ENCODE data around the gene SH3GLB2.
"Not testable (repeated sequence)": the region's sequence is repeated elsewhere in the genome, so short reads cannot be mapped to it uniquely, and the experiment has no call there.

Gene SH3GLB2

GRCh38 chr9:129053020-129053419, 24.9 kb upstream of the SH3GLB2 start:
- no peak for DNase-seq

DNA sequence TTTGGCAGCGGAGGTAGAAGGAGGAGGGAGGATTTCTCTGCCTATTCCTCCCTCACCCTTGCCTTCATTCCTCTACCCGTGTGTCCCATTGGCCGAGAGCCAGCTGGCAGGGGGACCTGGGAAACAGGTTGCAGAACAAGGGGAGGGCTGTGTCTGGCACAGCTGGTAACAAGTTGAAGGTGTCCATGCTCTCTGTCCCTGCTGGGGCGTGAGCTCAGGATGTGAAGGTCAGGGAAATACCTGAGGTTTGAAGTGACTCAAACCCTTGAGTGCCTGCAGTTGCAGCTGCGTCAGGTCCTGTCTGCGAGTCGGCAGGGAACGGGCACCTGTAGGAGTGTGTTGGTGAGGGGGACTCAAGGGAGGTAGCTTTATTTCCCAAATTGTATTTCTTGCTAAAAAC, 24.5 kb upstream of the SH3GLB2 start:
- peak; percentile 83 for DNase-seq

DNA sequence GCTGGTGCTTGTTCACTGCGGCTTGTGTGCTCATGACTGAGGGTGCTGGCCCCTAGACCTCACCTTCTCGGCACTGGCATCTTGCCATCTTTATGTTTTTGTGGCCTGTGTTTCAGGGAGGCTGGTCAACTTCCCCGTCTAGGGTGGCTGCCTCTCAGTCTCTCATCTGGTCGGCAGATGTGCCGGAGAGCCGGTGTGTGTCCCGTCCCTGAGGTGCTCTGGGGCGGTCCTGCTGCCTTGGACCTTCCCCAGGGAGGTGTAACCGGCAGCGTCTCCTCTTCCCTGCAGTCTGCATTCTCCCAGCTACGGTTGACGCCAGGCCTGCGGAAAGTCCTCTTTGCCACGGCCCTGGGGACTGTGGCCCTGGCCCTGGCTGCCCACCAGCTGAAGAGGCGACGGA, 13.9 kb upstream of the SH3GLB2 start:
- no peak for DNase-seq

GRCh38 chr9:129040113-129040643, 12.0 kb upstream of the SH3GLB2 start:
- DNase-seq: no peak

DNA sequence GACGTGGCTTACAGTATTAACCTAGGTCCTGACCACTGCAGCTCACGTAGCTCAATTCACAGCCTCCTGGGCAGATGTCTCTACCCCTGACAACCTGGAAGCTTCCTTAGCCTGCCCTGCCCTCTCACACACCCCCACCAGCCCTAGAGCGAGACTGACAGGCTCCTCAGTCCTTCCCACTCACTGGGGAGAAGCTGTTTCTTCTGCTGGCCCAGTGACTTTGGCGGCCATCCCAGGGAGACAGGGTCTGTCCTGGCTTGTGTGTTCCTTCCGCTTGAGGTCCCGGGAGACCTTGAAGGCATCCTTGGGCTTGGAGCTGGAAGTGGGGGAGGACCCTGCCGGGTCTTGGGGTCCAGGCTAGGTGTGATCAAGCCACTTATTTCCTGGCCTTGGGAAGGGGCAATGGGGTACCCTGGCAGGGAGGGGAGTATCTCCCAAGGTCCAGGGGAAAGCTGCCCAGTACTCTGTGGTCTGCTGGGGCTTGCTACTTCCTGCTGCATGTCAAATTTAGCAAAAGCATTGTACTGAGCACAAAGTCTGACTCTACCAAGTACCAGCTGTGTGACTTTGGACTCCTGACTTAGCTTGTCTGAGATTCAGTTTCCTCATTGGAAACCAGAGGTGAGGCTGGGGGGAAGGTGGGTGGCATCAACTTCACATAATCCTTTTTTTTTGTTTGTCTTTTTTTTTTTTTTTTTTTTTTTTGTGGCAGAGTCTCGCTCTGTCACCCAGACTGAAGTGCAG, 10.2 kb upstream of the SH3GLB2 start:
- DNase-seq: no peak

DNA sequence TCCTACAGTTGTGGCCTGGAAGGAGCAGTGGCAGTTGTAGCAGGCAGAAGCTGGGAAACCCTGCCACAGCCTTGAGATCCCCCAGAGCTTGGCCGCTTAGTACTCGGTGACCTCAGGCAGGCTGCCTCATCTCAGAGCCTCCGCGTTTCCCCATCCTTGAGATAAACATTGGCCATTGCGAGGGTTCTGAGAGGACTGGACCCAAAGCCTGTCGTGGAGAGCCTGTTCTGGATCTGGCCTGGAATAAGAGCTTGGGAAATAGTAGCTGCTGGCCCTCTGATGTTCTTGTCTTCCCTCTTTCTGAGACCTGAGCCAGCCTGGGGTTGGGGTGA, 9.6 kb upstream of the SH3GLB2 start:
- no peak for DNase-seq

DNA sequence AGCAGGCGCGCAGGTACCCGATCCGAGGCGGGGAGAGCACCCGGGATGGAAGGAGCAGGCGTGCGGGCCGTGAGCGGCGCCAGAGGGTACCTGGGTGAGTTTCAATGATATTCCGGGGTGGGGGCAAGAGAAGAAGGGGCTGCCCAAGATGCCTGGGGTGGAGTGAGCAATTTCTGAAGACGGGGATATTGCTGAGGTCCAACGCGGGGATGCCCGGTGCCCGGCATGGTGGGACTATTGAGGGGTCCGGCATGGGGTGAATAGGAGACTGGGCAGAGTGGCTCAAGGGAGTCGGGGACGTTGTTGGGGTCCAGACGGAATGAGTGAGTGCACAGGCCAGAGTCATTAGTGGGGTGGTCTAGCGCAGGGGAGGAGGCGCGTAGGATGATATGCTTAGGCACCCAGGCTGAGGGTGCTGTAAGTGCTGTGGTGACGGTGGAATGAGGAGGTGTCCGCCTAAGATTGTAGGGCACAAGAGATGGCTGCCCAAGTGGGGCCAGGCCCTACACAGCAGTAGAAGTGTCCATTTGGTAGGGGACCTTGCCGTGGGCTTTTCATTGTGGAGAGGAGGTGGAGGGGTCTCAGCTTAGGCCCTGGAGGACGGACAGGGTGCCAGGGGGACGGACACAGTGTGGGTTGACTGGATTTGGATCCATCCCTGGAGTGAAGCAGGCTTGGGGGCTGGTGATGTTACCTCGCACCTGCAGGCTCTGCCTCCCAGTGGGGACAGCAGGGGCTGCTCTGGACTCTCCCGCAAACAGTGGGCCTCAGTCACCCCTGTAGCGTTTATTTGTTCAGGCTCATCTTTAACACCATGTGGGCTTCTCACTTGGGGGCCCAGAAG, 9.0 kb upstream of the SH3GLB2 start:
- no peak for DNase-seq

- DNase-seq: peak; percentile 100
Observed at GRCh38 chr9:129036241-129036922, 8.3 kb upstream of the SH3GLB2 start, which contains the start of gene MIGA2. Gene MIGA2 (plus strand): TSS chr9:129036626. CDS start chr9:129040595, 3,969 bp downstream.

GRCh38 chr9:129035838-129036237, 7.7 kb upstream of the SH3GLB2 start:
- not testable (repeated sequence) for DNase-seq

GRCh38 chr9:129033216-129033615, 5.1 kb upstream of the SH3GLB2 start:
- DNase-seq: no peak

DNA sequence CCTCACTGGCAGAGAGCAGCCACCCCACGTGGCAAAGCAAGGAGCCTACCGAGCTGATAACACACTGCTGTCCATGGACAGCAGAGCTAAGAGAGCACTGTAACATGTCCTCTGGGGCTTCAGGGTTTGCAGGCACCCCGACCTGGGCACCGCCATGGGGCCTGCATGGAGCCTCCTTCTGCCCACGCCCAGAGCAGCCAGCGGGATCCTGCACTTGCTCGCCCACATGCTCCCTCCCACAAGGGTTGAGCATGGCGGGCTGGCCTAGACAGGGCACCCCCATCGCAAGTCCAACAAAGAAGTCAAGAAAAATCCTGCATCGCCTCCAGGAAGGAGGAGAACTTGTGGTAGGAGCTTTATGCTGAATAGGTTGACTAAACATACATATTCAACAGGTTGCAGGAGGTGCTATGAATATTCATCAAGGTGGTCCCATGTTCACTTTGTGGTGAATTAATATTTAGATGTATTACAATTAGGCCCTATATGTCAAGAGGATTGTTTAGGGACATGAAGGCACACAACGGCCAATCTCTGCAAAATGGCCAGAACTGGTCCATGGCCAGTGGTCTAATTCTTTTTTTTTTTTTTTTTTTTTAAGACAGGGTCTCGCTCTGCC, 4.5 kb upstream of the SH3GLB2 start:
- DNase-seq: no peak

DNA sequence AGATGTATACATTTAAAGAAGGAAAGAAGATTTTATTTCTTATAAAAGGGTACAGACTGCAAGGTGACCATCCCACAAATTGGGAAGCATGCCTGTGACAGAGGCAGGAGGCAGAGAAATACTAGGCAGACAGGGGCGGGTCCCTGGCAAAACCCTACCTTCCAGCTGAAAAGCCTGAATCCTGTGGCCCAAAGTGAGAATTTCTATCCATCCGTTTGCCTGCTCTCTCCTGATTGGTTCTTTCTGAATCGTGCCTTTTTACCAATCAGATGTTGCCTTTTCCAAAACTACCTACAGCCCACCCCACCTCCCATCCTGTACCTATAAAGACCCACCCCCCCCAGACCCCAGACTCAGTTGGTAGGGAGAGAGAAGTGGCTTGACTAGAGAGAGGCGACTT, 3.4 kb upstream of the SH3GLB2 start:
- DNase-seq: no peak

GRCh38 chr9:129030191-129030590, 2.1 kb upstream of the SH3GLB2 start:
- DNase-seq: no peak

DNA sequence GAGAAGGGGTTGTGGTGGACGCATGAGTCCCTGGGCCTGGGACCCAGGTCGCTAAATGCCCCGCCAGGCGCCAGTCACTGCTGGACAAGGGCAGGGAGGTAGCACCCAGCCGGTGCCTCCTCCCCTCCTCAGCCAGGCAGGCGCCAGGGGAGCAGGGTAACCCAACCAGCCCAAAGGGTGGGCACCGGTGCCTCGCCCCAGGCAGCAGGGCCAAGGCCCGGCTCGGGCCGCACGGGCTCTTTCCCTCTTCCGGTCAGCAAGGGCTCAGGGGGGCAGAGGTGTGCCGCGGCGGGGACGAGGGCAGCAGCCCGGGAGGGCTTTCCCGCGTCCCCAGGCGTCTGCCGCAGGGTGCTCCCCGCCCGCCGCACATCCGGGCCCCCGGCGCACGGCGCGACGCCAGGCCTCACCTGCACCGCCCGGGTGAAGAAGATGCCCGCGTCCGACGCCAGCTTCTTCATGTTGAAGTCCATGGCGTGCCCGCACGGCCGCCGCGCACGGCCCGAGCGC, 393 bp downstream of the SH3GLB2 start:
- DNase-seq: peak; percentile 93

DNA sequence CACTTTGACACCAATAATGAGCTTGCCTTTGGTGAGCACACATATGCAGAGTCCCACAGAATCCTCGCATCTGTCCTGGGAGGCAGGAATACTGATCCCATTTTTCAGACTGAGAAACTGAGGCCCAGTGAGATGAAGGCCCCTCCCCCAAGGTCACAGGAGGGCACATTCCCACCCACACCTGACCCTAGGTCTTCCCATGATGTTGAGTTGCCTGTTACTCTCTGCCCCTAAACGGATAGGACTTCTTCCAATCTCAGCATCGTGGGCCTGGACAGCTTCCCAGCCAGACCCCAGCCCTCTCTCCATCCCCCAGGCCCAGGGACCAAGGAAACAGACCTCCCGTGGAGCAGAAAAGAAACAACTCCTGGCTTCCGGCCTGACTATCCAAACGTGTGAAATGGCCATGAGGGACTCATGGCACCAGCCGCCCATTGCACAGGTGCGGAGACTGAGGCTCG, 877 bp downstream of the SH3GLB2 start:
- DNase-seq: peak; percentile 81

- peak; percentile 70 for DNase-seq
Observed at GRCh38 chr9:129026442-129027223, 1.5 kb downstream of the SH3GLB2 start.

DNA sequence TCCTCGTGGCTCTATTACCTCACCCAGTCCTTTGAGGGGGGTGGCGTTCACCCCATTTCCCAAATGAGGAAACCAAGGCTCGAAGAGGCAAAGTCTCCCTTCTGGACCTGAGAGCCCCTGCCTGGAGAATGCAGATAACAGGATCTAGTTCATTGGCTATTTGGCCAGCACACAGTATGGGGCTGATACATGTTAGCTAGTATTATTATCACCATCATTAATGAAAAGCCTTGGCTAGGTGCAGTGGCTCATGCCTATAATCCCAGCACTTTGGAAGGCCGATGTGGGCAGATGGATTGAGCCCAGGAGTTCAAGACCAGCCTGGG, 4.3 kb downstream of the SH3GLB2 start:
- DNase-seq: no peak

DNA sequence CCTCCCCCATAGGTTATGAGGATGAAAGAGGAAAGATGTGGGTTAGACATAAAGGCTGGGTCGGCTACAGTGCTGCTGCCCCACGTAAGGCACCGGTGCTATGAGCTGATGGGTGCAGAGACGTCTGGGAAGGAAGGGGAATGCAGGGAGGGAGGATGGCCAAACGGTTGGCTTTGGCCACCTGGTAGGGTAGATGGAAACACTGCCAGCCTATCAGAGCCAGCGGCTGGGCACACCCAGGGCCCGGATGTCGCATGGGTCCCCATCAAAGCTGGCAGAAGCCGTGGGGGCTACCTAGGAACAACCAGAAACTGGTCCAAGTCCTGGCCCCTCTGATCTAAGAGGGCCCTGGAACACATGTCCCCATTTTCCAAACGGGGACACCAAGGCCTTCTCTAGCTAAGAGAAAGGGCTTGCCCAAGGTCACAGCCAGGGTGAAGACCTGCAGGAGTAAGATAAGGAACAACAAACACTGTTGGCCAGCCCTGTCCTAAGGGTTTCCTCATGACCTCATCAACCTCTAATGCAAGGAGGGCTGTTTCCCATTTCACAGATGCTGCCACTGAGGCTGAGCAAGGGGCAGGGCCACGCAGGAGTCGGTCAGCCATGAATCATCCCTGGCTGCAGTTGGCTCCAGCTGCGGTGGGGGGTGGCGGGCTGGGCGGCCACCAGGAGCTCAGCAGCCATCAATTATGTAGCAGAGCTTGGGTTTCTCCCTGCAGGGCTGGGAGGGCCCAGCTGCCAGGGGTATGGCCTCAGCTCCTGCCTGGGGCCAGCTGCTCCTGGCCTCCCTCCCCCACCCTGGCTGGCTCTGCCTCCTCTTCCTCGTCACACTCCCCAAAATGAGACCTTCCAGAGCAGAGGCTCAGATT, 4.9 kb downstream of the SH3GLB2 start:
- DNase-seq: peak; percentile 98

DNA sequence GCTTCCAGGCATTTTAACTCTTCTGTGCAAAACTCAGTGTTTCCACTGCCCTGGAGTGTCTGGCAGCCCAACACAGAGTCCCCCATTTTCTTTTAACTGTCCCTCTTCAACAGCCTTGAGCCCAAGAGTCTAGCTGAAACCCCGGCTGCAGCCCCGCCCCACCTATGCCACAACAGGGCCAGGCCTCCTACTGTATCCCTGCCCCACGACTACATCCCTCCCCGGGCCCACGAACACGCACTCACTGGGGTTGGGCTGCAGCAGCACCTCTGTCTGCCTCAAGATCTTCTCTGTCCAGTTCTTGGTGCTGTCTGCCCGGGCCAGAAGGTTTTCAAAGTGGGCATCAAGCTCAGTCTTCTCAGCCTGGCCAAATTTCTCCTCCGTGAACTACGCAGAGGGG, 6.1 kb downstream of the SH3GLB2 start:
- no peak for DNase-seq

DNA sequence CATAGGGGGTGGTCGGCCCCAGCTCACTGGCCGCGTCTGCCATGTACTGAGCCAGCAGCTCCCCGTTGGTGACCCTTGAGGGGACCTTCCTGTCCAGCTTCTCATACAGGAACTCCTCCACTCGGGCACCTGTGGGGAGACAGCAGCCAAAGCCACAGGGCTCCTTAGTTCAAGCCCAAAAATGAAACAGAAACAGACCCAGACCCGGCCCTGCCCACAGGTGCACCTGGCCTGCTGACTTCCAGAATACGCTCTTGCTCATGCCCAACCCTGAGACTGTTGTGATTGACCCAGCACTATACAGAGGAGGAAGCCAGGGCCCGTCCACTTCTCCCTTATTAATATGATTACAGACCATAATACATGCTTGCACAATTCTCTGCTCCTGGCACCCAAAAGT, 7.0 kb downstream of the SH3GLB2 start:
- DNase-seq: no peak

- DNase-seq: no peak
Observed at GRCh38 chr9:129014608-129015007, 13.5 kb downstream of the SH3GLB2 start.
